ENCODE measurements around the gene SOX13.

- TF ChIP-seq CTCF (conservative IDR thresholded peaks at IDR 0.05 in 1 of 2, IDR thresholded peaks at IDR 0.05 in 1 of 2; ENCODE audit: extremely low read depth in 1 of 2, insufficient read depth in 1 of 2, low read depth in 1 of 2, low read length in 2 of 2) (no peak), EZH2 (IDR thresholded peaks at IDR 0.05; ENCODE audit: borderline replicate concordance, low read length) (no peak)
Measured at GRCh38 chr1:204126386-204126785, 53.5 kb downstream of the SOX13 start.
